GM18517 (cell line): ENCODE data around the gene AMH.

Source experiments
- ATAC-seq: cut with Tn5 transposase; IDR thresholded peaks from one replicate; pipeline ENCODE4 v1.9.1; 2021; ENCODE audit warnings: mild to moderate bottlenecking, moderate library complexity; ENCODE audit not compliant: unreplicated experiment

AMH gene

DNA sequence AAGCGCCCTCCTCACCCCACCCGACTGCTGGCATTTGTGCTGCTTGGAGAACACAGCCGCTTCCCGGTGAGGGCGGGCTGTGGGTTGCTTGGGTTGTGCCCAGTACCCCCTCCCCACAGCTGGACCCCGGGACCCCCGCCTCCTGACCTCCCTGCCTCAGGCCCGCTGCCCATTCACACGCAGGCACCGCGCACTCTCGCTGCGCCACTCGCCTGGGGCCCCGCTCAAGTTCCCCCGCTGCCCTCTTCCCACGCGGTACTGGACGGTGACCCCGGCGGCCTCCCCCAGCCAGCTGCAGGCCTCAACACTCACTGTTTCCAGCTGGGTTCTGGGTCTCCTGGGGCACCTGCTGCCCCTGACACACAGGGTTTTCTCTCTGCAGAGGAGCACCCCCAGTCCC, 29.4 kb upstream of the AMH start:
- no peak for ATAC-seq

DNA sequence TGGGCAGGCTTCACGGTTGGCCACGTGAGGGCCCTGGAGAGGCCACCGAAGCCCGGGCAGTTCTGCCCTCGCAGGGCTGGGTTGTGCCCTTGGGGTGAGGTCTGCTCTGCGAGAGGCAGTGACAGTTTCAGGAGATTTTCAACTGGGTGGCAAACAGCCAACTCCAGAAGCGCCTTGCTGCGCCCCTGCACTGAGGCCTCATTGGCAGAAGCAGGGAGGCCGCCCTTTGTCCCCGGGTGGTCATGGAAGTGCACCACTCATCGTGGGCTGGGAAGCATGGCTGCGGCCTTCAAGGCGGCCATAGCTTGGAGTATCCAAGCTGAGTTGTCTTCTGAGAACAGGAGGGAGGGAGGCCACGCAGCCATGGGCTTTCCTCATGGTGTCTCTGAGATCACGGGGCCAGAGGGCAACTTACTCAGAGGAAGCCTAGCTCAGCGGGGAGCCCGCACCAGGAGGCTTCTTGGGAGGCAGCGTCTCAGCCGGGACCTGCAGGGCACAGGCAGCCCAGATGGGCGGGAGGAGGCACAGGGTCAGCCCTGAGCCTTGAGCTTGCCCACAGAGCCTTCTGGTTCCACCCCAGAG, 27.8 kb upstream of the AMH start:
- ATAC-seq: no peak

DNA sequence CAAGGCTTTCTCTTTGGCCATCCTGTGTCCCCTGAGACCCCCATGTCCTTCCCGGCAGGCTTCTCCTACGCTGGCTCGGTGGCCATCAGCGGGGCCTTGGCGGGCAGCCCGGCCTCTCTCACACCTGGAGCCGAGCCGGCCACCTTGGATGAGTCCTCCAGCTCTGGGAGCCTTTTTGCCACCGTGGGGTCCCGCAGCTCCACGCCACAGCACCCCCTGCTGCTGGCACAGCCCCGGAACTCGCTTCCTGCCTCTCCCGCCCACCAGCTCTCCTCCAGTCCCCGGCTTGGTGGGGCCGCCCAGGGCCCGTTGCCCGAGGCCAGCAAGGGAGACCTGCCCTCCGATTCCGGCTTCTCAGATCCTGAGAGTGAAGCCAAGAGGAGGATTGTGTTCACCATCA, 27.2 kb upstream of the AMH start:
- ATAC-seq: no peak

- ATAC-seq: no peak
Observed at GRCh38 chr19:2223391-2223790, 25.7 kb upstream of the AMH start.

DNA sequence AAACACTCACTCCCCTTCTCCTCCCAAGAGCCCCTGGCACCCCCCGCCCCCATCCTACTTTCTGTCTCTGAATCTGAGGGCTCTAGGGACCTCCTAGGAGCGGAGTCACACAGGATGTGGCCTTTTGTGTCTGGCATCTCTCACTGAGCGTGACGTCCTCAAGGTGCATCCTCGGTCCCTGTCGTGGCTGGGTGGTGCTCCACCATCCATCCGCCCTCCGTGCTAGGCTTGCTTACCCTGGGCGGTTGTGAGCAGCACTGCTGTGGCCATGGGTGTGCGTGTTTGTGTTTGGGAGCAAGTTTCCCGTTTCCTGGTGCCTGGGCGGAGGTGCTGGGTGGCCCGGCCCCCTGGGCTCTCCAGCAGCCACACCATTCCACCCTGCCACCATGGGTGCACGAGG, 25.2 kb upstream of the AMH start:
- ATAC-seq: no peak

DNA sequence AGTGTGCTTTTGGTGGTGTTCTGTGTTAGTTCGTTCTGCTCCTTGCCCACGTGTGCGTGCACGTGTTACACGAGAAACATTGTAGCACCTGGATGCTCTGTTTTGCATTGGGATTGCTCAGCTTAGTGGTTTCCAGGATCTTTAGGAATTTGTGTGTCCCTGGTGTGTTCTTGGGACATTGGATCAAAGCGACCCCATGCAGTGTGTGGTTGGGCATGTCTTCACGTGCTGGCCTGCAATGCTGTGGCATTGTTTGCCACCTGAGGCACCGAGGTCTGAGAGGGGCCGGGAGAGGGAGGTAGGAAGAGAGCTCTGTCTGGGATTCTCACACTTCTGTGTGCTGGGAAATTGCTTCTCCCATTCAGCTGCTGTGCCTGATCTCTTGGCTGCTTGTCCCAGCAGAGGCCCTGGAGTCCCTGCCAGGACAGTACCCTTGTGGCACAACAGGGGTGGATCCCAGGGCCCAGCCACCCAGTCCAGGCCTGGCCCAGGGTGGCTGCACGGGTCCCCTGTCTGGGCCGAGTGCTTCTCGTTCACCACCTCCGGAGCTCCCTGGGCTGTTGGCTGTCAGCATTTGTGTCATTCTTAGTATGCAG, 24.3 kb upstream of the AMH start:
- ATAC-seq: no peak

DNA sequence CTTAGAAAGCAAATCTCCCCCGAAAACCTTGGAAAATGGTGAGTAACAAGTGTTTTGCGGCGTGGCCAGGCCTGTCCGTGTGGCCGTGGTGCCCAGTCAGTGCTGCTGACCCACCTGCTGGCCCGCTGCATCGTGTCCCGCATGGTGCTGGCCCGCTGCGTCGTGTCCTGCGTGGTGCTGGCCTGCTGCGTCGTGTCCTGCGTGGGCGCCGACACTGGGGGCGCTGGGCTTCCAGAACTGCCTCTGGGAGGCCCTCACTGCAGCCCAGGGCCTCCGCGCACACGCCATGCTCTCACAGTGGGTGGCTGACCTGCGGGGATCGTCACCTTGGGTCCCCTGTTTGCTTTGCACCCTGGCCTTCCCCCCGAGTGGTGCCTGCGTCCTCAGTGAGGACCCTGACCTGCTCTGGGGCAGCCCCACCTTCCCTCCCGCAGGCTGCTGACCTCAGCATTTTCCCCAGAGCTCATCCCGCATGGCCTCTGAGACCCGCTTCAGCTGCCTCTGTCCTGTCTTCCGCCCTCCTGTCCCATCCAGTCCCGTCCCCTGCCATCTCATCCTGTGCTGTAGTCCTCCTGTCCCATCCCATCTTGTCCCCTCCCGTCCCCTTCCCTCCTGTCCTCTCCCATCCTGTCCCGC, 23.6 kb upstream of the AMH start:
- ATAC-seq: no peak

DNA sequence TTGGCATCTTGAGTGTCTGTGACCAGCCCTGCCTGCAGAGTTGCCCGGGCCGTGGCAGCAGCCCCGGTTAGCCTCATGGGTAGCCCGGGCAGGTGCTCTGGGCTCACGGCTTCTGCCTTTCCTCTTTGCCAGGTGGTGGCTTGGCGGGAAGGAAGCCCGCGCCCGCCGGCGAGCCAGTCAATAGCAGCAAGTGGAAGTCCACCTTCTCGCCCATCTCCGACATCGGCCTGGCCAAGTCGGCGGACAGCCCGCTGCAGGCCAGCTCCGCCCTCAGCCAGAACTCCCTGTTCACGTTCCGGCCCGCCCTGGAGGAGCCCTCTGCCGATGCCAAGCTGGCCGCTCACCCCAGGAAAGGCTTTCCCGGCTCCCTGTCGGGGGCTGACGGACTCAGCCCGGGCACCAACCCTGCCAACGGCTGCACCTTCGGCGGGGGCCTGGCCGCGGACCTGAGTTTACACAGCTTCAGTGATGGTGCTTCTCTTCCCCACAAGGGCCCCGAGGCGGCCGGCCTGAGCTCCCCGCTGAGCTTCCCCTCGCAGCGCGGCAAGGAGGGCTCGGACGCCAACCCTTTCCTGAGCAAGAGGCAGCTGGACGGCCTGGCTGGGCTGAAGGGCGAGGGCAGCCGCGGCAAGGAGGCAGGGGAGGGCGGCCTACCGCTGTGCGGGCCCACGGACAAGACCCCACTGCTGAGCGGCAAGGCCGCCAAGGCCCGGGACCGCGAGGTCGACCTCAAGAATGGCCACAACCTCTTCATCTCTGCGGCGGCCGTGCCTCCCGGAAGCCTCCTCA, 22.9 kb upstream of the AMH start:
- no peak for ATAC-seq

GRCh38 chr19:2226840-2227360, 22.2 kb upstream of the AMH start:
- no peak for ATAC-seq

DNA sequence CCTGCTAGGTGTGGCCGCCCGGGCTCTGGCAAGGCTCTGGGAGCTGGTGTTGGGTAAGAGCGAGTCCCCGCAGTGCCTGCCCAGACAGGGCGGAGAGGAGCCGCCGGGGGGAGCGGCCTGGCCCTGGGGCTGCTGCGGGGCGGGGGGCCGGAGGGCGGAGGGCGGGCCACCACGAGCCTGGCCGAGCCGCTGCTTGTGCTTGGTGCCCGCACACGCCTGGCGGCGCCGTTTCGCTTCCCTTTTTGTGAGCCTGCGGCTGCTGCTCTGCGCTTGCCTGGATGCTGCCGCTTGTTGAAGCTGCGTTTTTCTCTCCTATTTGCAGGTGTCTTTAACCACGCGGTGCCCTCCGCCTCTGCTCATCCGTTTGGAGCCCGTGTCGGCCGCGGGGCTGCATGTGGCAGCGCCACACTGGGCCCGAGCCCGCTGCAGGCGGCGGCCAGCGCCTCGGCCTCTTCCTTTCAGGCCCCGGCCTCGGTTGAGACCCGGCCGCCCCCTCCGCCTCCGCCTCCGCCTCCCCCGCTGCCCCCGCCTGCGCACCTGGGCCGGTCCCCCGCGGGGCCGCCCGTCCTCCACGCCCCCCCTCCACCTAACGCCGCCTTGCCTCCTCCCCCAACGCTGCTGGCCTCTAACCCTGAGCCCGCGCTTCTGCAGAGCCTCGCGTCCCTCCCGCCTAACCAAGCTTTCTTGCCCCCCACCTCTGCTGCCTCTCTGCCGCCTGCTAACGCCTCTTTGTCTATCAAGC, 21.5 kb upstream of the AMH start:
- no peak for ATAC-seq

DNA sequence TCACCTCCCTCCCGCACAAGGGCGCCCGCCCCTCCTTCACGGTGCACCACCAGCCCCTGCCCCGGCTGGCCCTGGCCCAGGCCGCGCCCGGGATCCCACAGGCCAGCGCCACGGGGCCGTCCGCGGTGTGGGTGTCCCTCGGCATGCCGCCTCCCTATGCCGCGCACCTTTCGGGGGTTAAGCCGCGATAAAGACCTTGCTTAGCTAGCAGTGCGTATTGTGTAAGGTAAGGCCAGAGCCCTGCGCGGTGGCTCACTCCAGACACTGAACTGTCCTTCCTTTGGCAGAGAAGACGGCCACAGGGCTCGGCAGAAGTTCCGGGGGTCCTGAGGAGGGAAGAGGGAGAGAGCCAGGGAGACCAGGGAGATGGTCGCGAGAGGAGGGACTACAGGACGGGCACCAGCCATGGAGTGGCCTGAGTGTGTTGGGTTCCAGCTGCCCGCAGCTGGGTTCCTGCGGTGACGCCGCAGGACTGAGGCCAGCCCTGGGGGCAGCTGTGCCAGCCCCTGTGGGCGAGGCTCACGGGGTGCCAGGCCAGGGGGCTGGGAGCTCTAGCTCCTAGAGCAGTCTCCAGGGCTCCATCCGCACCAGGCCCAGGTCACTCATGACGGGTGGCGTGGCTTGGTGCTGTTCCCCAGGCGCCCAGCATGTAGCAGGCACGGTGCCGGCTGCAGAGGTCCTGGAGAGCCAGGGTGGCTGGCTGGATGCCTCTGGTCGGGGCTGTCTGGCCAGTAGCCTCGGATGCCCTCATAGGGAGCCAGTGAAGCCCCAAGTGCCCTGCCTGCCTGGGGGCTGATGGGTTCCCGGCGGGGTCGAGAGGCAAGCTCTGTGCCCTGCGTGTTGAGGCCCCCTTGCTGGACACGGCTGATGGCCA, 20.7 kb upstream of the AMH start:
- ATAC-seq: no peak

- ATAC-seq: no peak
Observed at GRCh38 chr19:2229103-2230032, 19.8 kb upstream of the AMH start.

- no peak for ATAC-seq
Observed at GRCh38 chr19:2230033-2230531, 19.0 kb upstream of the AMH start.

DNA sequence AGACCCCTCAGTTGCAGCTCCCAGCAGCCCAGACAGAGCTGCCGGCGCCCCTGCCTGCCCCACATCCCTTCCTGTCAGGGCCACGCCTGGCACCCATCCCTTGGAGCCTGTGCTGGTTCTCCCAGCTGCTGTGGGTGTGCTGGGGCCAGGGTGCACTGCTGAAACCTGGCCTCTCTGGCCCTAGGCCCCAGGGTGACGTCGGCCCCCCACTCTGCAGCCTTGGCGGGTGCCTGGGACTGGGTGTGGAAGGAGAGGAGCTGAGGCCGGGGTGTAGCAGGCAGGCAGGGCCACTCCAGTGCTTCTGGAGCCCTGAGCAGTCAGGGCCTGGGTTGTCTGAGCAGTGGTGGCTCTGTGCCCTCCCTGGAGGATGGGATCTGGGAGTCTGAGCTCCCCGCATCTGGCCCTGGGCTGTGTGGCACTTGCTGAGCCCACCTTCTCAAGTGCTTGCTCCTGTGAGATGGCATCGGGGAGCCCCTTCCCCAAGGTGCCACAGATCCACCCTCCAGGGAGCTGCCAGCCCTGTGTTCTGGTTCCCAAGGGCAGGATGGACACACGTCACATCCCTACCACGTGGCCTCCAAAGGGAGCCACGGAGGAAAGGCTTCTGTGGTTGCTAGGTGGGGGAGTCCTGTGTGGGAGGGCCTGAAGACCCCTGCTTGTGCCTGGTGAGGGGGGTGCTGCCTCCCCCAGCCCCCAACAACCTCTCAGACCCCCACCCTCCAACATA, 18.2 kb upstream of the AMH start:
- no peak for ATAC-seq

DNA sequence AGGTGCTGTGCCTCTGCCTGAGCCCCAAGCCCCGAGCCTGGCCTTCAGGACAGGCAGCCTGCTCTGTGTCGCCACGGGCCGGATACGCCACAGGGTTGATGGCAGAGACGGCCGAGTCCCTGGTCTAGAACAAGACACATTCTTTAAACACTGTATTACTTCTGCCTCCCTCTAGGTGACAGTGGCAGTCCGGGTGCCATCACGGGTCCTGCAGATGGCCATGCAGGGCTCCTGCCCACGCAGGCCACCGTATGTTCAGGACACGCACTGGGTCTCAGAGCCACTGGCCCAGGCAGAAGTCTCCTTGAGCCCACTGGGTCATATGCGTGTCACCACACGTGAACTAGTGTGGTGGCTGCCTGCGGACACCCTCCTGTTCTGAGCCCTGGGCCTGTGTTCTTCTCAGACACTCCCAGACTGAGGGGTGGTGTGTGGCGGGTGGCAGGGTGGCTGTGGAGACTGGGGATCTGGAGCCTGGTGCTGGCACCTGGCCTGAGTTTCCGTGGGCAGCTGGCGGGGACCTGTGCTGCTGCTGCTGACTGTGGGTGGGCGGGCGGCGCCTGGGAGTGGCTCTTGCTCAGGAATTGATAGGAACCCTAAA, 17.4 kb upstream of the AMH start:
- ATAC-seq: no peak

GRCh38 chr19:2232286-2233151, 16.6 kb upstream of the AMH start:
- ATAC-seq: no peak
